Measurements from ENCODE around the gene CFAP410. TPM values are rescaled to one million over a fixed set of nuclear protein-coding genes. Genes with fewer than 3 reads are reported as not detected.

Gene CFAP410
- total and polyA plus RNA-seq, 8 donors: 16.5 to 31.5 (median 21.1) TPM

- Histone ChIP-seq H3K4me1 (peaks cover 0 to 4% of the 10 kb centered on the region in 2 donors), H3K36me3 (peaks cover 0 to 91% of the 10 kb centered on the region in 2 donors), H3K9me3 (no peaks in the 10 kb centered on the region), H3K27me3 (no peaks in the 10 kb centered on the region), H3K4me3 (no peak overlapping the region), H3K27ac (no peak overlapping the region)
- ATAC-seq (no peak), DNase-seq (peak in 1 of 4 donors; percentile 54)
- TF ChIP-seq CTCF (IDR thresholded peaks at IDR 0.05): no peak
- intact Hi-C loops (cut with DNase I): no loop called here
These were observed 14.9 kb downstream of the CFAP410 start for GRCh38 chr21:44324106-44324853.

- no peak overlapping the region for H3K4me3 ChIP-seq
- peaks cover 0 to 4% of the 10 kb centered on the region in 2 donors for H3K4me1 ChIP-seq
- peaks cover 0 to 98% of the 10 kb centered on the region in 2 donors for H3K36me3 ChIP-seq
- intact Hi-C loops (cut with DNase I): no loop called here
- no peak overlapping the region for H3K27ac ChIP-seq
- ATAC-seq (no peak), DNase-seq (peak in 1 of 4 donors; percentile 72)
- no peaks in the 10 kb centered on the region for H3K9me3 ChIP-seq
- H3K27me3 ChIP-seq: no peaks in the 10 kb centered on the region
- TF ChIP-seq CTCF (IDR thresholded peaks at IDR 0.05): no peak
These were observed 15.6 kb downstream of the CFAP410 start for GRCh38 chr21:44323591-44323990.

DNA sequence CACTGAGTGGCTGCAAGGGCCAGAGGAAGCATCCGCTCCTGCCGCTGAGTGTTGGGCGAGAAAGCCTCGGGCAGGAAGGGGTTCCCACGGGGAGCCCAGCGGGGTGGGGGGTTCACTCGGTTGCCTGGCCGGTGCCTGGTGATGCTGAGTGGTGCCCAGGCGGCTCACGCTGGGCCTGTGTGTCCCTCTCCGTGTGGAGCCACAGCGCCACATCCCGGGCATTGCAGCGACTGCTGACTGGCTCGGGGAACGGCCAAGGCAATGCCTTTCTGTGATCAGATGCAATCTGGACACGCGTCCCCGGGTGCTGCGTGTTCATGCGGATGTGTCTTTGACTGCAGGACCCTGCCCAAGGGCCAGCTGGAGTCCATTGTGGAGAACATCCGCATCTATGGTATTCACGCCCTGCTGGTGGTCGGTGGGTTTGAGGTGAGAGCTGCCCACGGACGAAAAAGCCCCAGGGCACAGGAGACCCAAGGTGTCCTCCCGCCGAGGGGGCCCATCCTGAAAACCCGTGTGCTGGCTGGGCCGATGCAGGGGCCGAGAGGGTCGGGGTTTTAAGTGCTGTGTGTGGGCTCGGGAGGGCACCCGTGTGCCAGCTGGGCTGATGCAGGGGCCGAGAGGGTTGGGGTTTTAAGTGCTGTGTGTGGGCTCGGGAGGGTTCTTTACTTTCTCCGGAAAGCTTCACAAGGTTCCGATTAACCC lies 16.4 kb downstream of the CFAP410 start:
- intact Hi-C loops (cut with DNase I): no loop called here
- DNase-seq: peak in 1 of 4 donors; percentile 74
- ATAC-seq: no peak
- H3K36me3 ChIP-seq: peaks cover 0 to 100% of the 10 kb centered on the region in 2 donors
- H3K4me3 ChIP-seq: no peak overlapping the region
- peaks cover 0 to 4% of the 10 kb centered on the region in 2 donors for H3K4me1 ChIP-seq
- H3K27ac ChIP-seq: no peak overlapping the region
- no peak for TF ChIP-seq CTCF (IDR thresholded peaks at IDR 0.05)
- no peaks in the 10 kb centered on the region for H3K9me3 ChIP-seq
- H3K27me3 ChIP-seq: no peaks in the 10 kb centered on the region

DNA sequence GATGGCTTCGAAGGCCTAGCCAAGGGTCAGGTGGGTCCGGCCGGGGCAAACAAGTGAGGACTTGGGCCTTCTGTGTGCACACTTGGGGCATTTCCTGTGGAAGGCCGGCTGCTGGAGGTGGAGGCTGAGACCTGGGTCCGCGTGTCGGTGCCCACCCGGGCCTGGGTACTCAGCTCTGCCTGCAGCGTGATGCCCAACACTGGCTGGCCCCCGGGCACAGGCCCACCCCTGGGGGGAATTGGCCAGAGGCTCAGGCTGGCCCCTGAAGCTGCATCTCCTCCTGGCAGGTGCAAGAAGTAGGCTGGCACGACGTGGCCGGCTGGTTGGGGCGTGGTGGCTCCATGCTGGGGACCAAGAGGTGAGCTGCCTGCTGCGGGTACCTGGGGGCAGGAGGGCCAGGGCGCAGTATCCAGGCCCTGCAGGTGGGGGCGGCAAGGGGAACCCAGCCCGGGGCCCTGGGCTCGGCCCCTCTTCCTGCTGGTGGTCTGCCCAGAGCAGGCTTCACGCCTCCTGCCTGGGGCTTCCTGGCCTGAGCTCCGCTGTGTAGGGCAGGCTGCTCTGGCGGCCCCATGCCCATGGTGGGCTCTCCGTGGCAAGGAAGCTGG lies 17.2 kb downstream of the CFAP410 start:
- intact Hi-C loops (cut with DNase I): no loop called here
- peak in 1 of 4 donors; percentile 71 for DNase-seq

More for the DNA sequence above, 17.2 kb downstream of the CFAP410 start:
- H3K9me3 ChIP-seq: no peaks in the 10 kb centered on the region
- H3K36me3 ChIP-seq: peaks cover 0 to 100% of the 10 kb centered on the region in 2 donors
- peaks cover 0 to under 1% of the 10 kb centered on the region in 2 donors for H3K4me1 ChIP-seq
- H3K27me3 ChIP-seq: no peaks in the 10 kb centered on the region
- H3K27ac ChIP-seq: no peak overlapping the region
- no peak for ATAC-seq
- no peak overlapping the region for H3K4me3 ChIP-seq
- no peak for TF ChIP-seq CTCF (IDR thresholded peaks at IDR 0.05)
